K562 (cell line): ENCODE measurements around the gene C1QTNF8. TPM values are rescaled to one million over a fixed set of nuclear protein-coding genes. Genes with fewer than 3 reads are reported as not detected.

ENCODE experiments used
- ATAC-seq: fragments of 200-7000 bp; cut with Tn5 transposase; 3 replicates; pipeline ENCODE4 v1.9.1; 2020; ENCODE audit warnings: moderate library complexity
- BruUV-seq: library from RNA; stranded (reverse); fragments of 400-500 nt; replicated peaks from 2 replicates; lab custom pipeline; 2021; lab: Mats Ljungman, UMichigan
- CTCF ChIA-PET: fragments of 300-600 bp; formaldehyde crosslinking; extraction: SDS; loops from one replicate; lab custom pipeline; 2021; ENCODE audit warnings: low intra/inter-chr PET ratio; lab: Yijun Ruan, JAX
- POLR2A ChIA-PET: fragments of 300-600, 350-650 bp; sonication (Branson Sonifier 250); formaldehyde crosslinking; extraction: SDS; loops from one replicate; lab custom pipeline; 2021; ENCODE audit warnings: antibody characterized with exemption, inconsistent platforms; lab: Yijun Ruan, JAX
- DNase-seq, 4 experiments: peaks; one replicate each; pipeline versions ENCODE4 v3.0.0 to v3.0.0-alpha.2; 2011 to 2018; ENCODE audit warnings: low spot score in 3 of 4, mixed read lengths in 3 of 4; ENCODE audit errors: extremely low read depth in 1 of 4
- FAIRE-seq: peaks from 2 replicates; lab custom pipeline; 2011; peaks lifted over from hg19 to GRCh38; lab: Jason Lieb, UNC
- H2AFZ ChIP-seq: 2 replicates; pipeline ENCODE4 v1.6.0; 2011; ENCODE audit warnings: low read depth, low read length, control low read depth, inconsistent platforms
- H3K27ac ChIP-seq: fragments of 200-600 bp; 3 replicates; pipeline ENCODE4 v1.8.0; 2011; ENCODE audit warnings: low read depth, mild to moderate bottlenecking, control low read depth, inconsistent platforms, low read length, moderate library complexity, mixed read lengths; ENCODE audit errors: extremely low read depth
- H3K27me3 ChIP-seq, 2 experiments: fragments of 300-600 bp in 1 of 2; 2 replicates in 1 of 2; 3 replicates in 1 of 2; pipeline versions ENCODE4 v1.6.0 to v1.8.0; 2011; ENCODE audit warnings: inconsistent platforms in 2 of 2, low read length in 2 of 2, mild to moderate bottlenecking in 1 of 2, mixed read lengths in 1 of 2, moderate library complexity in 1 of 2; ENCODE audit not compliant: control insufficient read depth in 2 of 2, insufficient read depth in 2 of 2
- H3K36me3 ChIP-seq: fragments of 300-600 bp; 3 replicates; pipeline ENCODE4 v1.8.0; 2011; ENCODE audit warnings: mild to moderate bottlenecking, low read length, inconsistent platforms; ENCODE audit not compliant: control insufficient read depth, insufficient read depth
- H3K4me1 ChIP-seq, 2 experiments: fragments of 200-600 bp in 1 of 2; replicated peaks in 1 of 2; 2 replicates in 1 of 2; 3 replicates in 1 of 2; pipeline versions ENCODE4 v1.5.1 to v1.8.0; 2011; ENCODE audit warnings: inconsistent platforms in 2 of 2, low read length in 2 of 2, mild to moderate bottlenecking in 1 of 2, mixed read lengths in 1 of 2, moderate library complexity in 1 of 2; ENCODE audit not compliant: control insufficient read depth in 2 of 2, insufficient read depth in 2 of 2
- H3K4me2 ChIP-seq: 2 replicates; pipeline ENCODE4 v1.6.1; 2011; ENCODE audit warnings: low read length, control low read depth, inconsistent platforms, mixed read lengths; ENCODE audit not compliant: insufficient read depth
- H3K4me3 ChIP-seq: fragments of 200-600 bp; sonication (generic), shearing (Covaris generic); 2 replicates; pipeline ENCODE4 v1.5.1; 2016; ENCODE audit warnings: control low read depth, inconsistent platforms
- H3K79me2 ChIP-seq: fragments of 200-600 bp; 3 replicates; pipeline ENCODE4 v1.8.0; 2011; ENCODE audit warnings: low read length, inconsistent platforms; ENCODE audit not compliant: control insufficient read depth, insufficient read depth
- H3K9ac ChIP-seq, 2 experiments: 2 replicates each; pipeline versions ENCODE4 v1.6.0 to v1.6.1; 2011; ENCODE audit warnings: low read depth in 2 of 2, low read length in 2 of 2, control low read depth in 1 of 2, inconsistent platforms in 1 of 2, mild to moderate bottlenecking in 1 of 2, mixed read lengths in 1 of 2; ENCODE audit not compliant: insufficient read depth in 1 of 2
- H3K9me1 ChIP-seq: one replicate; pipeline ENCODE4 v1.6.0; 2011; ENCODE audit warnings: inconsistent platforms, mild to moderate bottlenecking, low read length, moderate library complexity; ENCODE audit not compliant: control insufficient read depth, insufficient read depth
- H3K9me3 ChIP-seq: replicated peaks from 2 replicates; pipeline ENCODE4 v1.5.1; 2011; ENCODE audit warnings: low read depth, low read length, inconsistent platforms; ENCODE audit not compliant: control insufficient read depth, insufficient read depth
- H4K20me1 ChIP-seq: replicated peaks from 2 replicates; pipeline ENCODE4 v1.6.1; 2011; ENCODE audit warnings: low read length, inconsistent platforms, mixed read lengths; ENCODE audit not compliant: control insufficient read depth, insufficient read depth
- CREB3L1 ChIP-seq: fragments of 450-650 bp; IDR thresholded peaks from 2 replicates; pipeline ENCODE4 v1.6.1; 2014; ENCODE audit warnings: low read depth, mild to moderate bottlenecking, moderate library complexity, borderline replicate concordance
- DLX4 ChIP-seq: fragments of 250-450 bp; sonication (Bioruptor Pico); IDR thresholded peaks from 2 replicates; pipeline ENCODE4 v1.6.1; 2021; ENCODE audit warnings: mild to moderate bottlenecking
- ESRRA ChIP-seq: fragments of 450-650 bp; IDR thresholded peaks from 2 replicates; pipeline ENCODE4 v1.6.1; 2014; ENCODE audit warnings: low read depth, mild to moderate bottlenecking, moderate library complexity, borderline replicate concordance
- KDM1A ChIP-seq, 2 experiments: fragments of 450-650 bp; IDR thresholded peaks; 2 replicates each; pipeline ENCODE4 v1.6.1; 2016; ENCODE audit warnings: mild to moderate bottlenecking in 2 of 2
- MAZ ChIP-seq, 2 experiments: fragments of 450-650 bp in 1 of 2; sonication (generic) in 1 of 2; formaldehyde crosslinking; IDR thresholded peaks in 1 of 2; conservative IDR thresholded peaks in 1 of 2; 2 replicates each; pipeline versions ENCODE4 v1.4.0 to v1.5.0; 2020; ENCODE audit warnings: mild to moderate bottlenecking in 1 of 2, missing genetic modification reagents in 1 of 2
- ZBTB2 ChIP-seq: fragments of 450-650 bp; IDR thresholded peaks from 2 replicates; pipeline ENCODE4 v1.6.1; 2016; ENCODE audit warnings: antibody characterized with exemption
- ZBTB40 ChIP-seq, 2 experiments: fragments of 450-650 bp in 1 of 2; sonication (generic) in 1 of 2; formaldehyde crosslinking in 1 of 2; IDR thresholded peaks; 2 replicates each; pipeline versions ENCODE4 v1.7.1 to v1.9.0; 2016 to 2022; ENCODE audit warnings: inconsistent platforms in 1 of 2, mild to moderate bottlenecking in 1 of 2, missing genetic modification reagents in 1 of 2
- WGBS: fragments of 100-300 bp; shearing (Covaris generic); methylation state at CpG from one replicate; pipeline ENCODE4 v1.1.6; 2016; ENCODE audit warnings: low coverage, mixed read lengths; ENCODE audit not compliant: insufficient coverage; ENCODE audit errors: missing lambda C conversion rate; 5-methylcytosine and 5-hydroxymethylcytosine counted together
- in situ Hi-C: fragments of 300-500 bp; cut with MboI; formaldehyde crosslinking; loops from 4 replicates; pipeline ENCODE4 v1.15.0; 2018; ENCODE audit warnings: inconsistent platforms, mixed read lengths
- intact Hi-C: fragments of 100-400 bp; cut with micrococcal nuclease; formaldehyde crosslinking; loops from 2 replicates; pipeline ENCODE4 v1.14.2; 2022
- polyA plus RNA-seq, 8 experiments: library from polyadenylated mRNA; depleted of rRNA in 4 of 8; stranded (reverse) in 5 of 8; unstranded in 3 of 8; fragments of >200 nt; fragmentation: Nextera tagmentation in 2 of 8; fragmentation: Illumina TruSeq in 1 of 8; extraction: Ambion mirVana in 2 of 8; extraction: Trizol in 1 of 8; gene quantifications; 2 replicates each; pipeline versions ENCODE4 v1.2.1 to v1.2.3, GENCODE V29; 2011 to 2014; ENCODE audit warnings: inconsistent platforms in 1 of 8, missing spikeins in 1 of 8
- total RNA-seq, 7 experiments: library from RNA; depleted of rRNA in 6 of 7; stranded (reverse); fragments of >200 nt in 6 of 7; fragmentation: Illumina TruSeq in 2 of 7; extraction: Trizol in 2 of 7; gene quantifications; 2 replicates each; pipeline versions ENCODE4 v1.2.1 to v1.2.3, GENCODE V29; 2011 to 2021; ENCODE audit warnings: low replicate concordance in 1 of 7

The C1QTNF8 gene
- total and polyA plus RNA-seq, 9 of the 15 experiments (the other 6 are each of a cell fraction or from before 2014, with no cell fraction given), result not detected

- H4K20me1 ChIP-seq, result peaks cover 10% of the 10 kb centered on the region; the same call in 1 of the 2 replicates
- no TSS peak for BruUV-seq
- no peaks in the 10 kb centered on the region for H3K9me1 ChIP-seq
- ATAC-seq (no peak), DNase-seq (no peak), FAIRE-seq (no peak)
- H2AFZ ChIP-seq, result no peak overlapping the region
- ChIA-PET CTCF (no interaction called here), POLR2A (no interaction called here)
- H3K36me3 ChIP-seq, result no peaks in the 10 kb centered on the region
- 42% methylated on average over 6 of the region's 29 CpGs for WGBS
- no peak overlapping the region for H3K27ac ChIP-seq
- H3K9ac ChIP-seq, result no peak overlapping the region
- H3K4me3 ChIP-seq, result no peak overlapping the region
- intact Hi-C loops (no loop called here), in situ Hi-C loops (no loop called here)
- H3K27me3 ChIP-seq, result peaks cover 7 to 43% of the 10 kb centered on the region in 2 experiments; a peak in 3 of 5 replicates
- H3K4me1 ChIP-seq, result peaks cover 0 to 42% of the 10 kb centered on the region in 2 experiments; a peak in 2 of 5 replicates
- no peaks in the 10 kb centered on the region for H3K79me2 ChIP-seq
- H3K4me2 ChIP-seq, result no peak overlapping the region
- H3K9me3 ChIP-seq, result 0 out of 2 replicates have a peak, but pooled peaks cover 2% of the 10 kb centered on the region
- no peak for TF ChIP-seq CREB3L1
- TF ChIP-seq ZBTB40 (IDR thresholded peaks at IDR 0.05), result no peak
- no peak for TF ChIP-seq ZBTB40 (CRISPR knock-in tag; IDR thresholded peaks at IDR 0.05)
- TF ChIP-seq ESRRA, result no peak
- TF ChIP-seq KDM1A (IDR thresholded peaks at IDR 0.05), result no peak
- no peak for TF ChIP-seq DLX4 (CRISPR knock-in tag)
- no peak for TF ChIP-seq MAZ (CRISPR knock-in tag; conservative IDR thresholded peaks at IDR 0.05 in 1 of 2, IDR thresholded peaks at IDR 0.05 in 1 of 2)
- no peak for TF ChIP-seq ZBTB2
Measured at GRCh38 chr16:1040346-1040745, 55.7 kb downstream of the C1QTNF8 start.
